GM12878 (cell line): ENCODE measurements around the gene OCA2.

ENCODE experiments used
- MEF2B ChIP-seq: fragments of 450-650 bp; IDR thresholded peaks from 2 replicates; pipeline ENCODE4 v1.6.1; 2018; ENCODE audit warnings: mild to moderate bottlenecking, moderate library complexity; ENCODE audit not compliant: partially characterized antibody, poor library complexity, severe bottlenecking
- NFYB ChIP-seq: IDR thresholded peaks from 2 replicates; pipeline ENCODE4 v1.6.1; 2011; ENCODE audit warnings: low read depth, mild to moderate bottlenecking, low read length, improper control_type of control experiment, moderate library complexity; ENCODE audit not compliant: insufficient read depth
- POLR2AphosphoS2 ChIP-seq: IDR thresholded peaks from 2 replicates; pipeline ENCODE4 v1.6.1; 2011; ENCODE audit warnings: low read depth, mild to moderate bottlenecking, low read length, improper control_type of control experiment, moderate library complexity
- TCF7 ChIP-seq: IDR thresholded peaks from 2 replicates; pipeline ENCODE4 v1.6.1; 2014; ENCODE audit warnings: antibody characterized with exemption, borderline replicate concordance
- TF ChIP-seq, protein P1 (sequence below): IDR thresholded peaks from 2 replicates; pipeline ENCODE4 v1.6.1; 2011; ENCODE audit warnings: low read depth, low read length, improper control_type of control experiment, borderline replicate concordance

- no peak for TF ChIP-seq POLR2AphosphoS2
- TF ChIP-seq TCF7: no peak
- no peak for TF ChIP-seq NFYB
- TF ChIP-seq, protein P1, sequence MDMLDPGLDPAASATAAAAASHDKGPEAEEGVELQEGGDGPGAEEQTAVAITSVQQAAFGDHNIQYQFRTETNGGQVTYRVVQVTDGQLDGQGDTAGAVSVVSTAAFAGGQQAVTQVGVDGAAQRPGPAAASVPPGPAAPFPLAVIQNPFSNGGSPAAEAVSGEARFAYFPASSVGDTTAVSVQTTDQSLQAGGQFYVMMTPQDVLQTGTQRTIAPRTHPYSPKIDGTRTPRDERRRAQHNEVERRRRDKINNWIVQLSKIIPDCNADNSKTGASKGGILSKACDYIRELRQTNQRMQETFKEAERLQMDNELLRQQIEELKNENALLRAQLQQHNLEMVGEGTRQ: no peak
- no peak for TF ChIP-seq MEF2B
Observed at GRCh38 chr15:27951191-27951890, 147.8 kb downstream of the OCA2 start.
